ENCODE measurements around the gene ADGRA1.

GRCh38 chr10:133087045-133087678, 562 bp upstream of the ADGRA1 start:
- TF ChIP-seq EZH2 (IDR thresholded peaks at IDR 0.05; ENCODE audit: borderline replicate concordance, low read depth, low read length, severe bottlenecking) (no peak), CTCF (IDR thresholded peaks at IDR 0.05; ENCODE audit: borderline replicate concordance, extremely low read depth, low read length, poor library complexity, severe bottlenecking) (no peak)

All from DND-41 (cell line).